ENCODE data around the gene PGLYRP2.
"Not testable (repeated sequence)": the region's sequence is repeated elsewhere in the genome, so short reads cannot be mapped to it uniquely, and the experiment has no call there.

PGLYRP2 gene

DNA sequence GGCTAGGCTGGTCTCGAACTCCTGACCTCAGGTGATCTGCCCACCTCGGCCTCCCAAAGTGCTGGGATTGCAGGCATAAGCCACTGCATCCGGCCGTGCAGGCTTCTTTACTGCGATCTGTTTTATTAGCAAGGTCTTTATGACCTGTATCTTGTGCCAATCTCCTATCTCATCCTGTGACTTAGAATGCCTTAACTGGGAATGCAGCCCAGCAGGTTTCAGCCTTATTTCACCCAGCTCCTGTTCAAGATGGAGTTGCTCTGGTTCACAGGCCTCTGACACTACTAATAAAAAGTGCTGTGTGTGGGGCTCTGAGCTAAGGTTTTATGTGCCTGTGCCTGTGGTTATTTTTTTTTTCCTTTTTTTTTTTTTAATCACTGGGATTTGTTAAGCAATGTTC is 6.5 kb upstream of the PGLYRP2 start:
- peaks cover 14% of the 10 kb centered on the region for H3K4me1 ChIP-seq (ENCODE audit: control insufficient read depth, insufficient read depth, low read length)
- not testable (repeated sequence) for DNase-seq (ENCODE audit: low read depth); H3K36me3 ChIP-seq (ENCODE audit: control insufficient read depth, insufficient read depth, low read length, severe bottlenecking); H3K9ac ChIP-seq (ENCODE audit: low read length); H3K9me3 ChIP-seq (ENCODE audit: control insufficient read depth, low read length); H3K27me3 ChIP-seq (replicated peaks; ENCODE audit: control insufficient read depth, insufficient read depth, low read length); H3K4me3 ChIP-seq (ENCODE audit: low read length)

DNA sequence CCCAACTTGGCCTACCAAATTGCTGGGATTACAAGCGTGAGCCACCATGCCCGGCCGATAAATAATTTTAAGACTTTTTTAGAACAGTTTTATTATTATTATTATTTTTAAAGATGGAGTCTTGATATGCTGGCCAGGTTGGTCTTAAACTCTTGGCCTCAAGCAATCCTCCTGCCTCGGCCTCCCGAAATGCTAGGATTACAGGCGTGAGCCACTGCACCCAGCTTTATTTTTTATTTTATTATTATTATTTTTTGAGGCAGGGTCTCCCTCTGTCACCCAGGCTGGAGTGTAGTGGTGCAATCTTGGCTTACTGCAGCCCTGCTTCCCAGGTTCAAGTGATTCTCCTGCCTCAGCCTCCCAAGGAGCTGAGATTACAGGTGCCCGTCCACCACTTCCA is 1.7 kb upstream of the PGLYRP2 start:
- H3K9me3 ChIP-seq (ENCODE audit: control insufficient read depth, low read length); H3K27me3 ChIP-seq (replicated peaks; ENCODE audit: control insufficient read depth, insufficient read depth, low read length); H3K36me3 ChIP-seq (ENCODE audit: control insufficient read depth, insufficient read depth, low read length, severe bottlenecking); H3K4me3 ChIP-seq (ENCODE audit: low read length); DNase-seq (ENCODE audit: low read depth); H3K4me1 ChIP-seq (ENCODE audit: control insufficient read depth, insufficient read depth, low read length); H3K9ac ChIP-seq (ENCODE audit: low read length): not testable (repeated sequence)

- H3K9ac ChIP-seq (ENCODE audit: low read length), result no peak overlapping the region
- DNase-seq (ENCODE audit: low read depth), result no peak
- no peaks in the 10 kb centered on the region for H3K36me3 ChIP-seq (ENCODE audit: control insufficient read depth, insufficient read depth, low read length, severe bottlenecking)
- H3K4me3 ChIP-seq (ENCODE audit: low read length), result no peak overlapping the region
- H3K27me3 ChIP-seq (replicated peaks; ENCODE audit: control insufficient read depth, insufficient read depth, low read length), result peaks cover 3% of the 10 kb centered on the region
- H3K9me3 ChIP-seq (ENCODE audit: control insufficient read depth, low read length), result peaks cover 11% of the 10 kb centered on the region
- peaks cover 6% of the 10 kb centered on the region for H3K4me1 ChIP-seq (ENCODE audit: control insufficient read depth, insufficient read depth, low read length)
These were observed 3.0 kb downstream of the PGLYRP2 start for GRCh38 chr19:15476325-15476724.

DNA sequence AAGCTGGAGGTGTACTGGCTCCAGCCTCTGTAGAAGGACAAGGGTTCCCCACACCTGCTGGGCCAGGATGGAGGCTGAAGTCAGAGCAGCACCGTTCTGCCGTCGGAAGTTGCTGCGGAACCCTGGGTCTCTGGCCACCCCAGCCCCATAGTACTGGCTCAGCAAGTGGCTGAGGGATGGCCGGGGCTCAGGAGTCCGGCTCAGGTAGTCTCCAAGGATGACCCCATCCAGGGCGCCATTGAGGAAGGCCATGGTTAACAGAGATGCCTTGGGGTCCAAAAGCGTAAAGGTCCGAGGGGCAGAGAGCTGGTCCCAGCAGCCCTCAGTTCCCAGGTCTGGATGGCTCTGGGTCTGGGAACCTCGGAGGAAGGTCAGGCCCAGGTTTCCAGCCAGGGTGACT is 3.7 kb downstream of the PGLYRP2 start:
- H3K27me3 ChIP-seq (replicated peaks; ENCODE audit: control insufficient read depth, insufficient read depth, low read length), result peaks cover 3% of the 10 kb centered on the region
- H3K4me3 ChIP-seq (ENCODE audit: low read length), result no peak overlapping the region
- H3K36me3 ChIP-seq (ENCODE audit: control insufficient read depth, insufficient read depth, low read length, severe bottlenecking), result no peaks in the 10 kb centered on the region
- H3K4me1 ChIP-seq (ENCODE audit: control insufficient read depth, insufficient read depth, low read length), result peaks cover 6% of the 10 kb centered on the region
- DNase-seq (ENCODE audit: low read depth), result no peak
- peaks cover 11% of the 10 kb centered on the region for H3K9me3 ChIP-seq (ENCODE audit: control insufficient read depth, low read length)
- no peak overlapping the region for H3K9ac ChIP-seq (ENCODE audit: low read length)

GRCh38 chr19:15475169-15475568 is 4.1 kb downstream of the PGLYRP2 start:
- H3K9me3 ChIP-seq (ENCODE audit: control insufficient read depth, low read length), result peaks cover 11% of the 10 kb centered on the region
- no peak for DNase-seq (ENCODE audit: low read depth)
- no peaks in the 10 kb centered on the region for H3K36me3 ChIP-seq (ENCODE audit: control insufficient read depth, insufficient read depth, low read length, severe bottlenecking)
- peaks cover 5% of the 10 kb centered on the region for H3K4me1 ChIP-seq (ENCODE audit: control insufficient read depth, insufficient read depth, low read length)
- H3K27me3 ChIP-seq (replicated peaks; ENCODE audit: control insufficient read depth, insufficient read depth, low read length), result peaks cover 3% of the 10 kb centered on the region
- no peak overlapping the region for H3K4me3 ChIP-seq (ENCODE audit: low read length)
- no peak overlapping the region for H3K9ac ChIP-seq (ENCODE audit: low read length)

- not testable (repeated sequence) for H3K4me3 ChIP-seq (ENCODE audit: low read length); DNase-seq (ENCODE audit: low read depth)
These were observed 5.5 kb downstream of the PGLYRP2 start for GRCh38 chr19:15473821-15474220.

GRCh38 chr19:15471639-15472101 is 7.6 kb downstream of the PGLYRP2 start:
- no peak overlapping the region for H3K4me3 ChIP-seq (ENCODE audit: low read length)
- no peak overlapping the region for H3K9ac ChIP-seq (ENCODE audit: low read length)
- H3K4me1 ChIP-seq (ENCODE audit: control insufficient read depth, insufficient read depth, low read length), result peaks cover 19% of the 10 kb centered on the region
- no peaks in the 10 kb centered on the region for H3K36me3 ChIP-seq (ENCODE audit: control insufficient read depth, insufficient read depth, low read length, severe bottlenecking)
- peaks cover 11% of the 10 kb centered on the region for H3K9me3 ChIP-seq (ENCODE audit: control insufficient read depth, low read length)
- H3K27me3 ChIP-seq (replicated peaks; ENCODE audit: control insufficient read depth, insufficient read depth, low read length), result peaks cover 19% of the 10 kb centered on the region
- no peak for DNase-seq (ENCODE audit: low read depth)

More at GRCh38 chr19:15473821-15474220, 5.5 kb downstream of the PGLYRP2 start:
- Histone ChIP-seq H3K9me3 (ENCODE audit: control insufficient read depth, low read length) (peaks cover 11% of the 10 kb centered on the region), H3K4me1 (ENCODE audit: control insufficient read depth, insufficient read depth, low read length) (peaks cover 10% of the 10 kb centered on the region), H3K27me3 (replicated peaks; ENCODE audit: control insufficient read depth, insufficient read depth, low read length) (peaks cover 14% of the 10 kb centered on the region)
- not testable (repeated sequence) for H3K9ac ChIP-seq (ENCODE audit: low read length); H3K36me3 ChIP-seq (ENCODE audit: control insufficient read depth, insufficient read depth, low read length, severe bottlenecking)

DNA sequence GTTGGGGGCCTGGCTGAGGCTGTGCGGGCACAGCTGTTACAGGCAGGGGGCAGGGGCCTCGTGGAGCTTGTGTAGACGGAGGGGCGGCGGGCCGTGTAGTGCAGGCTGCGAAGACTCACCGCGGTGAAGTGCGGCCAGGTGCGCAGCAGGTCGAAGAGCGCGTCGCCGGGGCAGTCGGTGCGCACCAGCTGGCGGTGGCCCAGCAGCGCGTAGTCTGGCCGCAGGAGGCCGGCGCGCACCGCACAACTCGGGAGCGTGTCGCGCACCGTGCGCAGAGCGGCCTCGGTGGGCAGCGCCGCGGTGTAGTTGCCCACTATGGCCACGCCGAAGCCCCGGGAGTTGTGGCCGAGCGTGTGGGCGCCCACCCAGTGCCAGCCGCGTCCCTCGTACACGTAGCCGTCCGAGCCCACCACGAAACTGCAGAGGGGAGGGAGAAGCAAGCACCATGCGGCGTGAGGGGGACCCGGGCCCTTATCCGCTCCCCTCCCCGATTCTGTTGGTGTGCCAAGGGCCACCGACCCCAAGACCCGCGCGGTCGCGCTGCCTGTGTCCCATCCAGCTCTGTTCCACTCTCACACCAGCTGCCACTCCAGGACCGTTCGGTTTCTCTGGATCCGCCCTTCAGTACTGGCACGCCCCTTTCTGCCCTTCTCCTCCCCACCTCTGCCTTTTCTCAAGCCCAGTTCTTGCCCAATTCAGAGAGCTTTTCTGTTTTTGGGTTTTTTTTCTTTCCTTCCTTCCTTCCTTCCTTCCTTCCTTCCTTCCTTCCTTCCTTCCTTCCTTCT is 9.6 kb downstream of the PGLYRP2 start:
- H3K4me1 ChIP-seq (ENCODE audit: control insufficient read depth, insufficient read depth, low read length), result peaks cover 22% of the 10 kb centered on the region
- DNase-seq (ENCODE audit: low read depth), result peak; percentile 40
- peak overlapping the region; percentile 76 for H3K4me3 ChIP-seq (ENCODE audit: low read length)
- H3K36me3 ChIP-seq (ENCODE audit: control insufficient read depth, insufficient read depth, low read length, severe bottlenecking), result no peaks in the 10 kb centered on the region
- peaks cover 7% of the 10 kb centered on the region for H3K9me3 ChIP-seq (ENCODE audit: control insufficient read depth, low read length)
- H3K9ac ChIP-seq (ENCODE audit: low read length), result peak overlapping the region; percentile 34
- peaks cover 20% of the 10 kb centered on the region for H3K27me3 ChIP-seq (replicated peaks; ENCODE audit: control insufficient read depth, insufficient read depth, low read length)

GRCh38 chr19:15468675-15469512 is 10.4 kb downstream of the PGLYRP2 start:
- peaks cover 26% of the 10 kb centered on the region for H3K4me1 ChIP-seq (ENCODE audit: control insufficient read depth, insufficient read depth, low read length)
- peaks cover 7% of the 10 kb centered on the region for H3K9me3 ChIP-seq (ENCODE audit: control insufficient read depth, low read length)
- H3K27me3 ChIP-seq (replicated peaks; ENCODE audit: control insufficient read depth, insufficient read depth, low read length), result peaks cover 24% of the 10 kb centered on the region
- no peak for DNase-seq (ENCODE audit: low read depth)
- H3K9ac ChIP-seq (ENCODE audit: low read length), result no peak overlapping the region
- H3K36me3 ChIP-seq (ENCODE audit: control insufficient read depth, insufficient read depth, low read length, severe bottlenecking), result no peaks in the 10 kb centered on the region
- peak overlapping the region; percentile 76 for H3K4me3 ChIP-seq (ENCODE audit: low read length)

DNA sequence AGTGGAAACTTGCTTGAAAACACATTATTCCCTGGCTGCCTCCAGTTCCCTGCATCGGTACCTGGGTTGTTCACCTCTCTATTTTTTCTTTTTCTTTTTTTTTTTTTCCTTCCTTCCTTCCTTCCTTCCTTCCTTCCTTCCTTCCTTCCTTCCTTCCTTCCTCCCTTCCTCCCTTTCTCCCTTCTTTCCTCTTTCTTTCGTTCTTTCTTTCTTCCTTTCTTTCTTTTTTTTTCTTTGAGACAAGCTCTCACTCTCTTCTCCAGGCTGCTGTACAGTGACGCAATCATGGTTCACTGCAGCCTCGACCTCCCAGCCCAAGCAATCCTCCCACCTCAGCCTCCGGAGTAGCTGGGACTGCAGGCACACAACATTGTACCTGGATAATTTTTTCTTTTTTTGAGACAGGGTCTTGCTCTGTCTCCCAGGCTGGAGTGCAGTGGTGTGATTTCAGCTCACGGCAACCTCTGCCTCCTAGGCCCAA is 11.5 kb downstream of the PGLYRP2 start:
- Histone ChIP-seq H3K9ac (ENCODE audit: low read length) (no peak overlapping the region), H3K27me3 (replicated peaks; ENCODE audit: control insufficient read depth, insufficient read depth, low read length) (peaks cover 31% of the 10 kb centered on the region), H3K36me3 (ENCODE audit: control insufficient read depth, insufficient read depth, low read length, severe bottlenecking) (no peaks in the 10 kb centered on the region), H3K4me3 (ENCODE audit: low read length) (no peak overlapping the region), H3K4me1 (ENCODE audit: control insufficient read depth, insufficient read depth, low read length) (peaks cover 26% of the 10 kb centered on the region), H3K9me3 (ENCODE audit: control insufficient read depth, low read length) (peaks cover 4% of the 10 kb centered on the region)
- no peak for DNase-seq (ENCODE audit: low read depth)
